PFSK-1 (cell line): Measurements from ENCODE around the gene LRMDA.

ENCODE experiments used
- POLR2AphosphoS5 ChIP-seq: IDR thresholded peaks from 2 replicates; pipeline ENCODE4 v1.6.1; 2012; ENCODE audit warnings: low read depth, mild to moderate bottlenecking, control low read depth, low read length, moderate library complexity
- REST ChIP-seq, 2 experiments: IDR thresholded peaks; 2 replicates each; pipeline versions ENCODE4 v1.6.1 to v1.8.0; 2011 to 2012; ENCODE audit warnings: low read depth in 2 of 2, low read length in 2 of 2, control low read depth in 1 of 2, inconsistent platforms in 1 of 2, mild to moderate bottlenecking in 1 of 2, moderate library complexity in 1 of 2; ENCODE audit not compliant: insufficient read depth in 1 of 2
- TAF1 ChIP-seq: IDR thresholded peaks from 2 replicates; pipeline ENCODE4 v1.6.1; 2012; ENCODE audit warnings: low read length, control low read depth, borderline replicate concordance; ENCODE audit not compliant: insufficient read depth

GRCh38 chr10:75793848-75794247, 362.4 kb downstream of the LRMDA start:
- TF ChIP-seq REST (IDR thresholded peaks at IDR 0.05; ENCODE audit: insufficient read depth in 1 of 2, low read depth in 2 of 2, low read length in 2 of 2): no peak
- TF ChIP-seq POLR2AphosphoS5: no peak
- no peak for TF ChIP-seq TAF1
